RWPE1 (cell line): ENCODE data around the gene TTC6.

Experiments used
- CTCF ChIA-PET: fragments of 350-600 bp; sonication (Branson Sonifier 250); formaldehyde crosslinking; extraction: SDS; loops from one replicate; lab custom pipeline; 2021; lab: Yijun Ruan, JAX
- POLR2A ChIA-PET: fragments of 400-600 bp; formaldehyde crosslinking; extraction: SDS; loops from one replicate; lab custom pipeline; 2020; ENCODE audit warnings: antibody characterized with exemption; ENCODE audit not compliant: low non-redundant PET; lab: Yijun Ruan, JAX
- DNase-seq: peaks from one replicate; pipeline ENCODE4 v3.0.0; 2012; ENCODE audit warnings: low spot score
- H3K27ac ChIP-seq: fragments of 450-650 bp; 2 replicates; pipeline ENCODE4 v1.5.1; 2017
- TF ChIP-seq, protein P1 (sequence below): fragments of 450-650 bp; conservative IDR thresholded peaks from 2 replicates; pipeline ENCODE4 v1.5.1; 2017; ENCODE audit warnings: low read depth, mild to moderate bottlenecking

Gene TTC6

DNA sequence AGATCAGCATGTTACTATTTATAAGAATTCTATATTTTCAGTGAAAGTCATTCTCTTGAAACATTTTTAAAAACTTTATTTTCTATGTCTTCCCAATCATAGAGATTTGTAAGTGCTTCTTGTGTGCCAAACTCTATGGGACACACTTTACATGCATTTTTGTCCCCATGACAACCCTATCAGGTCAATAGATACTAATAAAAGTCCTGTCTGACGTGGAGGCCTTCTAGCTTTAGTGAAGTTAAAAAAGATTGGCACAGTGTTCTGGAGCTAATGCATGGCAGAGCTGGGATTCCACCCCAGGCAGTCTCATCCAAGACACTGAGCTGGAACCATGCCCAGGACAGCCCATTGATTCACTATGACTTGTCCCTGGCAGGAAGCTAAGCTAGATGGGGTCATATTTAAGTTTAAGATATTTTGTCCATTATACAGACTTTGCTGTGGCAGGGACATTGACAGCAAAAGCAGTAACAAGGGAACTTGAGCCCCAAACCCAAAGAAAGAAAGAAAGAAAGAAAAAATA is 28.1 kb downstream of the TTC6 start:
- ChIA-PET POLR2A (no interaction called here), CTCF (interaction anchor here (0.8 kb wide), 1 partner anchor 22 kb away, joined by 3 read pairs; no protein-coding TSS in a partner anchor)
- DNase-seq: peak; percentile 77
- peak overlapping the region; percentile 35; the same call in 1 of the 2 replicates for H3K27ac ChIP-seq
- TF ChIP-seq, protein P1, sequence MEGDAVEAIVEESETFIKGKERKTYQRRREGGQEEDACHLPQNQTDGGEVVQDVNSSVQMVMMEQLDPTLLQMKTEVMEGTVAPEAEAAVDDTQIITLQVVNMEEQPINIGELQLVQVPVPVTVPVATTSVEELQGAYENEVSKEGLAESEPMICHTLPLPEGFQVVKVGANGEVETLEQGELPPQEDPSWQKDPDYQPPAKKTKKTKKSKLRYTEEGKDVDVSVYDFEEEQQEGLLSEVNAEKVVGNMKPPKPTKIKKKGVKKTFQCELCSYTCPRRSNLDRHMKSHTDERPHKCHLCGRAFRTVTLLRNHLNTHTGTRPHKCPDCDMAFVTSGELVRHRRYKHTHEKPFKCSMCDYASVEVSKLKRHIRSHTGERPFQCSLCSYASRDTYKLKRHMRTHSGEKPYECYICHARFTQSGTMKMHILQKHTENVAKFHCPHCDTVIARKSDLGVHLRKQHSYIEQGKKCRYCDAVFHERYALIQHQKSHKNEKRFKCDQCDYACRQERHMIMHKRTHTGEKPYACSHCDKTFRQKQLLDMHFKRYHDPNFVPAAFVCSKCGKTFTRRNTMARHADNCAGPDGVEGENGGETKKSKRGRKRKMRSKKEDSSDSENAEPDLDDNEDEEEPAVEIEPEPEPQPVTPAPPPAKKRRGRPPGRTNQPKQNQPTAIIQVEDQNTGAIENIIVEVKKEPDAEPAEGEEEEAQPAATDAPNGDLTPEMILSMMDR: no peak

DNA sequence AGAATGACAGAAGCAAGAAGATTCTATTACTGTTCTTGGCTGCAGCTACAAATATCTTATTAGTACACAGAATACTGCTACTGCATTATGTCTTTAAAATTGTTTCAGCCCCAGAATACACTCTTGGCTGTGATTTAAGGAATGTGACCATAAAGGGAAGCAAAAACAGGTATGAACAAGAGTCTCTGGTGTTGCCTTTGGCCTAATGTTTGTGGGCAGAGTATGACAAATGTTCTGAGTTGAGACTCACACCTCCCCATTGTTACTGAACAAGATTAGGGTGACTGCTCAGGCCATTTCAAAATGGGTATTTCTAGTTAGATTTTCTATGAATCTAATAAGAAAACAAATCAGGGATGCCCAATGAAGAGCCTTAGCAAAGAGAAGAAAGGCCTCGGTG is 28.5 kb downstream of the TTC6 start:
- TF ChIP-seq, protein P1: no peak
- POLR2A ChIA-PET: no interaction called here
- H3K27ac ChIP-seq: no peak overlapping the region; the same call in 1 of the 2 replicates
- peak; percentile 67 for DNase-seq
- CTCF ChIA-PET: interaction anchor here (0.8 kb wide), 1 partner anchor 22 kb away, joined by 3 read pairs; no protein-coding TSS in a partner anchor

GRCh38 chr14:37625597-37626595 is 30.5 kb downstream of the TTC6 start:
- ChIA-PET CTCF (no interaction called here), POLR2A (no interaction called here)
- TF ChIP-seq, protein P1: no peak
- no peak for DNase-seq
- no peak overlapping the region for H3K27ac ChIP-seq

GRCh38 chr14:37637341-37637740 is 41.9 kb downstream of the TTC6 start:
- no peak for DNase-seq
- ChIA-PET CTCF (interaction anchor here (0.6 to 0.8 kb wide), 2 partner anchors 122 to 425 kb away, joined by 3 to 4 read pairs; no protein-coding TSS in a partner anchor), POLR2A (no interaction called here)
- TF ChIP-seq, protein P1: no peak
- H3K27ac ChIP-seq: no peak overlapping the region

DNA sequence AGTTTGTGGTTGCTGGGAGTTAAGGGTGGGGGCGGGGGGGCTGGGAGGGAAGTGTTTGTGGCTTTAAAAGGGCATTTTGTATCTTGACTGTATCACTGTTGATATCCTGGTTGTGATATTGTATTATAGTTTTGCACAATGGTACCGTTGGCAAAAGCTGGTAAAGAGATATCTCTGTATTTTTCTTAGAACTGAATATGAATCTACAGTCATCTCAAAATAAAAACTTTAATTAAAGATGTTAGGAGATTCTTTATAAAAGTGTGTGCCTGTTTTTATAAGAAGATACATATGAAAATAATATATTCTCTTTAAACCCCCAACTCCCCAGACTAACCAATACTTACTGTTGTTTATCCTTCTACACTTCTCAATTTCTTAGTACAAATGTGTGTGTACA is 43.2 kb downstream of the TTC6 start:
- TF ChIP-seq, protein P1: no peak
- ChIA-PET CTCF (no interaction called here), POLR2A (no interaction called here)
- DNase-seq: no peak
- H3K27ac ChIP-seq: no peak overlapping the region

DNA sequence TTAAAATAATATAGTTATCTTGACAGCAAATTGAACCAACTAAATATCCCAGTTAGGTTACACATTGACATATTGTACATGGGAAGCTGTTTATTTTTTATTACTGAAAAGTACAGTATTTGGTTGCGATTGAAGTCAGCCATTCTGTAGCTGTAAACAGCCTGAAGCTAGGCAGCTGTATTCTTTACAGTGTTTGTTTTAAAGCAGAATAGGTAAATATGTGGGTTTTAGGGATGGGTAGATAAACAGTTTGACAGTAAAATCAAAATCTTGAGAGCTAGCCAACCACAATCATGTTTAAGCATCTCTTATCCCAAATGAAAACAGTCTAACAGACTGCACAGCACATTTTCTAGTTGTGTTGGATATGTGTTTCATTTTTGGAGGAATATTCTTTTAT is 45.7 kb downstream of the TTC6 start:
- TF ChIP-seq, protein P1: no peak
- DNase-seq: no peak
- ChIA-PET POLR2A (no interaction called here), CTCF (interaction anchor here (0.6 kb wide), 2 partner anchors 43 to 48 kb away, joined by 3 to 4 read pairs; no protein-coding TSS in a partner anchor)
- no peak overlapping the region for H3K27ac ChIP-seq
